HepG2 (cell line): ENCODE results near the gene NEMF. TPM values are rescaled to one million over a fixed set of nuclear protein-coding genes. Genes with fewer than 3 reads are reported as not detected.

ENCODE experiments used
- CBX2 ChIP-seq, 2 experiments: fragments of 200-600 bp in 1 of 2; sonication (generic); formaldehyde crosslinking in 1 of 2; IDR thresholded peaks; 2 replicates each; pipeline versions ENCODE4 v1.7.0 to v1.8.1; 2018 to 2022; ENCODE audit warnings: low read depth in 2 of 2, low read length in 1 of 2, mild to moderate bottlenecking in 1 of 2, missing genetic modification reagents in 1 of 2
- CEBPB ChIP-seq: IDR thresholded peaks from 2 replicates; pipeline ENCODE4 v1.6.1; 2011; ENCODE audit warnings: low read depth, low read length, improper control_type of control experiment, borderline replicate concordance
- CHD2 ChIP-seq: IDR thresholded peaks from 2 replicates; pipeline ENCODE4 v1.6.1; 2011; ENCODE audit warnings: low read depth, low read length, improper control_type of control experiment
- NKX3-1 ChIP-seq: sonication (generic); formaldehyde crosslinking; IDR thresholded peaks from 2 replicates; pipeline ENCODE4 v1.5.0; 2020; ENCODE audit warnings: missing genetic modification reagents
- PHF20 ChIP-seq: sonication (generic); formaldehyde crosslinking; IDR thresholded peaks from 2 replicates; pipeline ENCODE4 v1.5.0; 2020; ENCODE audit warnings: mild to moderate bottlenecking, missing genetic modification reagents
- SAP130 ChIP-seq: IDR thresholded peaks from 2 replicates; pipeline ENCODE4 v1.6.1; 2016; ENCODE audit warnings: low read depth
- TBX3 ChIP-seq: fragments of 450-650 bp; IDR thresholded peaks from 2 replicates; pipeline ENCODE4 v1.6.1; 2017; ENCODE audit warnings: antibody characterized with exemption, mild to moderate bottlenecking, inconsistent platforms, borderline replicate concordance
- U2AF2 ChIP-seq: fragments of 200-400 bp; formaldehyde crosslinking; IDR thresholded peaks from 2 replicates; pipeline ENCODE4 v1.6.1; 2017; ENCODE audit warnings: low read depth, mild to moderate bottlenecking, low read length
- ZBED4 ChIP-seq: sonication (generic); formaldehyde crosslinking; IDR thresholded peaks from 2 replicates; pipeline ENCODE4 v1.4.0; 2020; ENCODE audit warnings: missing genetic modification reagents, borderline replicate concordance
- ZFP1 ChIP-seq: IDR thresholded peaks from 2 replicates; pipeline ENCODE4 v1.6.1; 2016
- ZNF335 ChIP-seq: sonication (generic); formaldehyde crosslinking; IDR thresholded peaks from 2 replicates; pipeline ENCODE4 v1.4.0; 2020; ENCODE audit warnings: missing genetic modification reagents
- ZNF550 ChIP-seq: sonication (generic); formaldehyde crosslinking; IDR thresholded peaks from 2 replicates; pipeline ENCODE4 v1.4.0; 2020; ENCODE audit warnings: mild to moderate bottlenecking, missing genetic modification reagents, borderline replicate concordance
- ZNF558 ChIP-seq: sonication (generic); formaldehyde crosslinking; IDR thresholded peaks from 2 replicates; pipeline ENCODE4 v1.9.0; 2022; ENCODE audit warnings: mild to moderate bottlenecking, missing genetic modification reagents, borderline replicate concordance
- ZNF567 ChIP-seq: sonication (generic); formaldehyde crosslinking; IDR thresholded peaks from 2 replicates; pipeline ENCODE4 v1.8.1; 2023; ENCODE audit warnings: mild to moderate bottlenecking, missing genetic modification reagents, borderline replicate concordance
- ZNF609 ChIP-seq: sonication (generic); formaldehyde crosslinking; IDR thresholded peaks from 2 replicates; pipeline ENCODE4 v1.4.0; 2020; ENCODE audit warnings: mild to moderate bottlenecking, missing genetic modification reagents, borderline replicate concordance
- ZNF737 ChIP-seq: sonication (generic); formaldehyde crosslinking; IDR thresholded peaks from 2 replicates; pipeline ENCODE4 v1.5.0; 2020; ENCODE audit warnings: missing genetic modification reagents, mild to moderate bottlenecking, borderline replicate concordance
- polyA plus RNA-seq, 8 experiments: library from polyadenylated mRNA; depleted of rRNA in 3 of 8; stranded (reverse) in 7 of 8; unstranded in 1 of 8; fragments of >200 nt; fragmentation: Illumina TruSeq in 4 of 8; extraction: Trizol in 4 of 8; gene quantifications; 2 replicates each; pipeline versions ENCODE4 v1.2.1 to v1.2.3, GENCODE V29; 2011 to 2016; ENCODE audit warnings: low read depth in 4 of 8, missing spikeins in 1 of 8, mixed read lengths in 1 of 8; ENCODE audit not compliant: insufficient read depth in 1 of 8
- total RNA-seq, 5 experiments: library from RNA; depleted of rRNA; stranded (reverse); fragments of >200 nt; fragmentation: Illumina TruSeq; extraction: Trizol; gene quantifications; 2 replicates each; pipeline ENCODE4 v1.2.3, GENCODE V29; 2016; ENCODE audit warnings: low read depth in 1 of 5
- TF ChIP-seq, protein P1 (sequence below): sonication (generic); formaldehyde crosslinking; IDR thresholded peaks from 2 replicates; pipeline ENCODE4 v1.5.0; 2020; ENCODE audit warnings: missing genetic modification reagents, mild to moderate bottlenecking, borderline replicate concordance
- TF ChIP-seq, protein P2 (sequence below): sonication (generic); formaldehyde crosslinking; conservative IDR thresholded peaks from 2 replicates; pipeline ENCODE4 v1.8.1; 2023; ENCODE audit warnings: missing genetic modification reagents

Gene NEMF
- total and polyA plus RNA-seq, 2 of the 13 experiments (the other 11 are each of a cell fraction or from before 2014, with no cell fraction given) = 21.3 to 57.9 TPM

DNA sequence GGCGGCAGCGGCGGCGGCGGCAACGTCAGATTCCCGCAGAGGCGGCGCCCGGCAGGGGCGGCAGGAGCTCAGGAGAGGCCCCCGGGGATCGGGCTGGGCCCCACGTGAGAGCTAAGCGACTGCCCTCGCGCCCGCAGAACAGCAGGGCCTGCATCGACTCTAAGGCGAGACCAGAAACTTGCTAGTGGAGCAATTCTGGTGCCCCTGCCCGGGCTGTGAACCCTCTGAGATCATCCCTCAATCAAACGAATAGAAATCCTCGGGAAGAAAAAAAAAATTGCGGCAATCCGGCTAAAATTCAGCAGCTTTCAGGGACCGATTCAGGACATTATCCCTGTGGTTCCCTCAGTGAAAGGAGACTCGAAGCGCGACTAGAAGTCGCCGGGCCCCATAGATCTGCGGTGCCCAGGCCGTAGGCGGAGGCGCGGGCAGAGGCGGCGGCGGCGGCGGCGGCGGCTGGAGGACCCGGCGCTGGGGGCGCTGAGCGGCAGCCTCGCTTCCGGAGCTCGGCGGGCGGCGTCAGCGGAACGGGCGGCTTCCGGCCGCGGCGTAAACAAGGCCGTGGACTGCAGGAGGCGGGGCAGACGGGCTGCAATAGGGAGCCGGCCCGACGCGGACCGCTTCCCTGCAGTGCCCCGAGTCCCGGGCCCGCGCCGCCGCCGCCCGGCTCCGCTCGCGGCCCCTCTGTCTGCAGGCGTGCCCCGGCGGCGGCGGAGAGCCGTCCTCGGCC lies 84.9 kb downstream of the NEMF start, which contains the start of gene KLHDC2 (continued):
- TF ChIP-seq CBX2 (IDR thresholded peaks at IDR 0.05; ENCODE audit: low read depth, low read length) (no peak), CBX2 (CRISPR knock-in tag; IDR thresholded peaks at IDR 0.05; ENCODE audit: low read depth) (no peak), ZFP1 (no peak), PHF20 (CRISPR knock-in tag) (no peak), ZNF737 (no peak), ZNF558 (CRISPR knock-in tag) (no peak), ZNF335 (CRISPR knock-in tag) (peak; percentile 64), U2AF2 (no peak), SAP130 (CRISPR knock-in tag) (peak; percentile 35; the same call in 1 of the 2 replicates), ZNF609 (CRISPR knock-in tag) (0 out of 2 replicates have a peak, but pooled peaks have one; percentile 15), CEBPB (no peak), NKX3-1 (CRISPR knock-in tag) (no peak; the same call in 1 of the 2 replicates), ZNF567 (CRISPR knock-in tag) (peak; percentile 29; the same call in 1 of the 2 replicates), ZNF550 (CRISPR knock-in tag) (no peak), CHD2 (no peak), TBX3 (no peak), ZBED4 (CRISPR knock-in tag) (peak; percentile 31; the same call in 1 of the 2 replicates)
- TF ChIP-seq, protein P1, sequence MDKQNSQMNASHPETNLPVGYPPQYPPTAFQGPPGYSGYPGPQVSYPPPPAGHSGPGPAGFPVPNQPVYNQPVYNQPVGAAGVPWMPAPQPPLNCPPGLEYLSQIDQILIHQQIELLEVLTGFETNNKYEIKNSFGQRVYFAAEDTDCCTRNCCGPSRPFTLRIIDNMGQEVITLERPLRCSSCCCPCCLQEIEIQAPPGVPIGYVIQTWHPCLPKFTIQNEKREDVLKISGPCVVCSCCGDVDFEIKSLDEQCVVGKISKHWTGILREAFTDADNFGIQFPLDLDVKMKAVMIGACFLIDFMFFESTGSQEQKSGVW = no peak
- TF ChIP-seq, protein P2, sequence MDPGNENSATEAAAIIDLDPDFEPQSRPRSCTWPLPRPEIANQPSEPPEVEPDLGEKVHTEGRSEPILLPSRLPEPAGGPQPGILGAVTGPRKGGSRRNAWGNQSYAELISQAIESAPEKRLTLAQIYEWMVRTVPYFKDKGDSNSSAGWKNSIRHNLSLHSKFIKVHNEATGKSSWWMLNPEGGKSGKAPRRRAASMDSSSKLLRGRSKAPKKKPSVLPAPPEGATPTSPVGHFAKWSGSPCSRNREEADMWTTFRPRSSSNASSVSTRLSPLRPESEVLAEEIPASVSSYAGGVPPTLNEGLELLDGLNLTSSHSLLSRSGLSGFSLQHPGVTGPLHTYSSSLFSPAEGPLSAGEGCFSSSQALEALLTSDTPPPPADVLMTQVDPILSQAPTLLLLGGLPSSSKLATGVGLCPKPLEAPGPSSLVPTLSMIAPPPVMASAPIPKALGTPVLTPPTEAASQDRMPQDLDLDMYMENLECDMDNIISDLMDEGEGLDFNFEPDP (CRISPR knock-in tag) = 0 out of 2 replicates have a peak, but pooled peaks have one; percentile 13
